Stimulated activated CD8-positive, alpha-beta memory T cell treated with anti-CD3 and anti-CD28 coated beads, Interleukin-12 subunit alpha, Interleukin-12 subunit beta, amount 100 ng/mL, for 24 hours (primary cell): Measurements from ENCODE around the gene ADGRA1.

ENCODE experiments used
- DNase-seq: peaks from one replicate; pipeline ENCODE4 v3.0.0-alpha.2; 2020; ENCODE audit errors: extremely low read depth

The ADGRA1 gene

DNA sequence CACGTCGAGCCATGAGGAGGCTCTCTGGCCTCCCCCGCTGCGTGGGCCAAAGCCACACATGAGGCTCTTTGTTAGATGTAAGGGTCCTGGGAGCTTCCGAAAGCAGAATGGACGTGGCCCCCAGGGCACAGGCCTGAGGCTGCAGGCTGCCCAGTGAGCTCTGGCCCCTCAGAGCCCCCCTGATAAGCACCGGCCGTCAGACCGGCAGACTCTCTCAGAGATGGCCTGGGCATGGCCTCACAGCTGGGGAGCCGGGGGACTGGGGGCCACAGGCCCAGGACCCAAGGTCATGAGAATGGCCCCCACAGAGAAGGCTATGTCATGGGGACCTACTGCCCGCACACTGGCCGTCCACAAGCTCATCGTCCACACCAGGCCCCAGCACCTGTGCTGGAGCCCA lies 31.7 kb upstream of the ADGRA1 start:
- DNase-seq: no peak

DNA sequence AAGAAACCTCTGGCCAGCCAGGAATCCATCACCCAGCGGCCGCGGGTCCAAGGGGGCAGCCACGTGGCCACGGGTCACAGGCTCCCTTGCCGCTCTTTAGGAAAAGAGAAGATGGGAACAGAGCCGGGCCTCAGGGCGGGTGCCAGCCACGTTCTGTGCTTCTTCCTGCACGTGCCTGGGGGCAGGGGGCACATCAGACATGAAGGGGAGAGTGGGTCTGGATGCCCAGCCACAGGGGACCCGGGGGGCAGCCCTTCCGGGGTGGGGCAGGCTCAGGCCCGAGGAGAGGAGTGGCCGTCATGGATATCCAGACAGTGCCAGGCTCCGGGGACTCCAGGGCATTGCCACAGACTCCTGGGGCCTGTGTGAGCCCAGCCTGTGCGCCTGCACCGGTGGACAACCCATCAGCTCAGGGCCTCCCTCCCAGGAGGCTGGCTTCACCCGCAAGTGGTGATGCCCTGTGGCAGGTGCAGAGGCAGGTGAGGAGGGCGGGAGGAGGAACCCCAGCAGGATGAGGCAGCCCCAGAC lies 31.0 kb upstream of the ADGRA1 start:
- DNase-seq: no peak

DNA sequence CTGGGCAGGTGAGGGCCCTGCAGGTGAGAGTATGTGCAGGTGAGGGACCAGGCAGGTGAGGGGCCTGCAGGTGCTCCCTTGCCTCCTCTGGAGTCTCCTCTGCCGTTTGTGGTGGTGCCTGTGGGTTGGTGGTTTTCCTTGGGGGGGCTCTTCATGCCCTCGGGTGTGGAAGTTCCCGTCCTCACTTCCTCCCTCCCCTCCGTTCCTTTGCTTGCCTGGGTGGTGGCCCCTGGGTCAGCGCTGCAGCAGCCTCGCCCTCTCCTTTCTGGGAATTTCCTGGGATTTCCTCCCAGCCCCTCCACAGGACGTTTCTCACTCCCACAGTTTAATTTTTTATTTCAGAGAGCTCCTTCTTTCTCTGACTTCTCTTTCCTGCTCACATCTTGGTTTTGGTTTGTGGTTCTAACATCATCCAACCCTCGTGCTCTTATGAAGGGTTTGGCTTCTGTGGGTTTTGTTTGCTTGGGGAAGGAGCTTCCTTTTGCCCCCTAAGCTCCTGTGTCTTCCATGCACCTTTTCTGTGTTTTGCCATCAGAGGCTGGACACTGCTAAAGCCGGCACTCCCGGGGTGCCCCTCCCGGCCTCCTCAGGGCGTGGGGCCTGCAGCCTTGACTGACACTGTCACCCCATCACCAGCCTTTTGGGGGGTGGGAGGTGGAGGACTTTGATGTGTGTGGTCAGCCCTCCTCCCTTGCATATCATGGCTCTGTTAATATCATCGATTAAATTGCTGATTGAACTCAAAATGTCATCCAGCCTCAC lies 29.2 kb upstream of the ADGRA1 start:
- no peak for DNase-seq

DNA sequence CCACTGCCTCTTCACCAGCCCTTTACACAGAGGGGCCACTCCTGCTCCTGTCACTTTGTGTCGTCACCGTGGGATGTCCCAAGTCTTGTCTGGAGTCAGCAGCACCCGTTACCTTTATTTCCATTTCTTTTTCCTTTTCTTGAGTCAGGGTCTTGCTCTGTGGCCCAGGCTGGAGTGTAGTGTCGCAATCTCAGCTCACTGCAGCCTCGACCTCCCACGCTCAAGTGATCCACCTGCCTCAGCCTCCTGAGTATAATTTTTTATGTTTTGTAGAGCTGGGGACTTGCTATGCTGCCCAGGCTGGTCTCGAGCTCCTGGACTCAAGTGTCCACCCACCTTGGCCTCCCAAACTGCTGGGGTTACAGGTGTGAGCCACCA lies 28.6 kb upstream of the ADGRA1 start:
- DNase-seq: no peak

DNA sequence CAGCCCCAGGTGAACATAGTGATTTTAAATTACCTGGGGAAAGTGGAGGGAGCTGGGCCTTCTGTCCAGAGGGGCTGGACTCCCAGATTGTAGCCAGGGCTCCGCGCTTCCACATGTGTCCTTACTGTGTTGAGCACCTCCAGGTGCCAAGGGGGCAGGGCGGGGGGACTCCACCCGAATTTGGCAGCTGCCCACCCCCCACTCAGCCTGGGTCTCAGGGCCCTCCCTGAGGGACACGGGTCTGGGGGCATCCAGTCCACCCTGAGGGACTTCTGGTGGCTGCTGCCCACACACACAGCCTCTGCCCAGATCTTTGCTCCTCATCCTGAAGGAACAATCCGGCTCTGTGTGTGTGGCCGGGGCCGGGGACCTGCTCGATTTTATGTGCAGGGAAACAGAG lies 28.2 kb upstream of the ADGRA1 start:
- no peak for DNase-seq

DNA sequence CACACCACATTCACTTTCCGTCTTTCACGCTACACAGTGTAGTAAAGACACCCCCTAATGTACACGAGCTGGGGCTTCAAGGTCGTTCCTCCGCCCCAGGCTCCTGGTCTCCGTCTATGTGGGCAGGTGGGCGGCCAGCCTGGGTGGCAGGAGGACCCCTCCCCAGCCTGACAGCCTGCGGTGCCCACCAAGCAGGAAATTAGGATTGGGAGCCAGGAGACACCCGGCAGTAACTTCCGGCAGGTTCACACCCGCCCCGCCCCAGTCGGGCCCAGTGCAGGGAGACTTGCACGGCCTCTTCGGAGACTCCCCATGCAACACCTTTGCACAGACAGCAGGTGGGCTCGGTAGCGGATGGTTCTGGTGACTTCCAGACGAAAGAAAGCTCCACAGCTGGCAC lies 27.7 kb upstream of the ADGRA1 start:
- DNase-seq: no peak

DNA sequence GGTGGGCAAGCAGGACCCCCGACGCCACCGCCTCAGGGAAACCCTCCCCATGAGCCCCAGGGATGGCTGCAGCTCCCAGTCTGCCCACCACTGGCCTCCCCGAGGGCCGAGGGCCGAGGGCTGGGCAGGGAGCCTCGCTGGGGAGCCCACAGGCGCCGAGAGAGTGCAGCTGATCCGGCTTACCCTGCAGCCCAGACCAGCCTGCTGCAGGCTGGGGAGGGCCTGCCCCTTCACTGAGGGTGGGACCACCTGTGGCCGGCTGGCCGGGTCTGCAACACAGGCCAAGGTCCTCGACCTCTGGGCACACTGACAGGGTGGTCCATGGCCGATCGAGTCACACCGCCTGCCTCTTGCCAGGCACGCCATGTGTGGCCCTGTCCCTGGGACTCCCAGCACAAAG lies 27.3 kb upstream of the ADGRA1 start:
- no peak for DNase-seq

DNA sequence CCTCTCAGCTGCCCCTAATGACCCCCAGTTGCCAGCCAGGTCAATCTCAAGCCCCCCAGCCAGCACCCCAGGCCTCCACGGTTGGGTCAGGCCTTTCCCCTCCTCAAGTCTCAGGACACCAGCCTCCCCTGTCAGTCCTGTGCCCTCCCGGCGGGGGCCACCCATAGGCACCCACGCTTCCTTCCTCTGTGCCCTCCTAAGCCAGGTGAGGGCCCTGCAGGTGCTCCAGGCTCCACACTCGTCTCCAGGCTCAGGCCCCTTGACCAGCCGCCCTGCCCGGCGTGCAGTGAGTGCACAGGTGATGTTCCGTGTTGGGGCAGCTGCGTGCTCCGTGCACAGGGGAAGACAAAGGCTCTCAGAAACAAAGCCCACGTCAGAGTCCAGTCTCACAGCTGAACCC lies 26.8 kb upstream of the ADGRA1 start:
- DNase-seq: no peak

DNA sequence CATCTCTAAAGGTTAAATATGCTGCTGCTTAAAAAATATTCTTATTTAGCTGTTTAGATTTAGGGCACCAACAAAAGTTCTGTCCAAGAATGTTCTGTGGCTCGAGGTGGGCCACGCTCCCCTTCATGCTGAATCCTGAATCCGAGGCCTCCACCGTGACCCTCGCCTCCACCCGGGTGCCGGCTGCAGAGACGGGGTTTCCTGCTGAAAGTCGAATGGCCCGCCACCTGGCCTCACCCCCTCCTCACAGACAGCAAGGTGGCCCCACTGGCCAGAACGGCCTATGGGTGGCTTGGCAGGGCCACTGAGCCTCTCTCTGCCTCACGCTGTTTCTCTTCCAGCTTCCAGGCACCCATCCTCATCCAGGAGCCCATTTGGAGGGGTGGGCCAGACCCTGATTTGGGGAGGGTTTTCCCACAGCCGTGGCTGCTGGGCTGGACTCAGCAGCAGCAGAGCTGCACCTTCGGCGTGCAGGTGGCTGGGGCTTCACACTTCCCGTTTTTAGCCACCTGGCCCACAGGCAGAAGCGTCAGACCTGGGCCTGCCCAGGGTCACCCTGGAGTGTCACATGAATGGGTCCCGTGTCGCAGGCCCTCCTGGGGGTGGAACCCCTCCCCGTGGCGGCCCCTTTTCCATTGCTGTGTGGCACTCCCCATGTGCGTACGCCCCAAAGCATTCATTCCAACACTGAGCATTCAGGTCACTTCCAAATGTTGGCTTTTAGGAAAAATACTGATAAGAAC lies 26.3 kb upstream of the ADGRA1 start:
- DNase-seq: no peak

DNA sequence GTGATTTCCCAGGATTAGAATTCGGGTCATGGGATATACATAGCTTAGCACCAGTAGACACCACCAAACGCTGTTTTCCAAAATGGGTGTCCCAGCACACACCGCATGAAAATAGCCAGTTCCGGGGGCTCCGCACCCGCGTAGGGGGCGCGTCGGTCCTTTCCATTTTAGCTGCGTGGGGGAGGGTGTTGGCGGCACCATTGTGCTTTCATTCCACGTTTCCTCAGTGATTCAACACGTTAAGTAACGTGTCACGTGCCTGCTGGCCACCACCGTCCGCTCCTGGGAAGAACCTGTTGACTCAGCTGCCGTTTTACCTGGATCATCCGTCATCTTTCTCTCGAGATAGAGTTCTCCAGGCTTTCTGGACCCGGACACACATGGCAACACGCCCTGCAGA lies 25.6 kb upstream of the ADGRA1 start:
- DNase-seq: no peak

DNA sequence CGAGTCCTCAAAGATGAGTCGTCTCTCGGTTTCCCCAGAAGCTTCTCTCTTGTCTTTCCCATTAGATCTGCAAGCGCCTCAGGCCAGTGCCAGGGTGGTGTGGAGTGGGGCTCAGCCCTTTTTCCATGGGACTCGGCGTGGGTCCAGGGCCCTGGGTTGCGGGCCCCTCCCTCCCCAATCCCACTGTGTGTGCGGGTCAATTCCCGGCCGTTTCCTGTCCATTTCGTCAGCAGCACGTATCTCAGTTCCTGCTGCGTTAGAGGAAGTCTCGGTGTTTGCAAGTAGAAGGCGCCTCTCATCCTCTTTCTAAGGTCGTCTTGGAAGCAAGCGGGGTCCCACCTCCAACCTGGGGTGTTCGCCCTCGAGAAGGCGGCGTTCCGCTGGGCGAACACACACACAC lies 25.1 kb upstream of the ADGRA1 start:
- DNase-seq: no peak

DNA sequence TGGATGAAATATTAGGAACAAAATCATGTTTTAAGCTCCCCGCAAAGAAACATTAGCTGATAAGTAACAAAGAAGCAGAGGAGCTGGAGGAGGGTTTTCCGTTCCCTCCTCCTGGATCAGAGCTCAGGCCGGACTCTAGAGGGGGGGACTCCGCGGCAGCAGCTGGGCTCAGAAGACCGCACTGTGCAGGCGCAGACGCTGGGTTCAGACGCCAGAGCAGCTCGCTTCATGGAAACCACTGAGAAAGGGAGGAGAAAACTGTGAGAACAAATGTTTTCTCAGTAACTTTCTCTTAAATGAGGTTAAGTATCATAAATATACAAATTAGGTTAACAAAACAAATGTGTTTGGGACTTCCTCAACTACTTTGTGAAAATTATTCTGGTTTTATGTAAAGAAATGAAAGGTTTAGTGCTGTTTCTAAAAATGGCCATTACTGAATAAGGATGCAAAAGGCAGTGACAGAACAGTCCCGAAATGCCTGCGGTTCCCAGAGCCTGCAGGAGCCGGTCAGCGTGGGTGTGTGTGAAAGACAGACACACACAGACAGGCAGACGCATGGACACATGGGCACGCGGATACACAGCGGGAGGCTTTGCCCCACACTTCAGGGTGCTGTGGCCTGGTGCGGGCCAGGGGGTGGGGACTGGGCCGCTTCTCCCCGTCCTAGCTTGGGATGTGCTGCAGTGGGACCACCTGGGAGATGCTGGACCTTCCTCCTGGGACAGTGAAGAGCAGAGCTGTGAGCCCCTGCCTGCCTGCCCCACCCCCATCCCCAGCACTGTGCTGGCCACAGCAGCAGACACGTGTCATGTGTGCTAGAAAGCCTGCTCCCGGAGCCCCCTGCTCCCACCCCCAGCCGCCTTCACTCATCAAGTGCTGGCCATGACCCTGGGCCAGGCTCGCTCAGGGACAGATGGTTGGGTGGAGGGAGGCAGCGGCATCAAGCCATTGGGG lies 20.3 kb upstream of the ADGRA1 start:
- DNase-seq: no peak

DNA sequence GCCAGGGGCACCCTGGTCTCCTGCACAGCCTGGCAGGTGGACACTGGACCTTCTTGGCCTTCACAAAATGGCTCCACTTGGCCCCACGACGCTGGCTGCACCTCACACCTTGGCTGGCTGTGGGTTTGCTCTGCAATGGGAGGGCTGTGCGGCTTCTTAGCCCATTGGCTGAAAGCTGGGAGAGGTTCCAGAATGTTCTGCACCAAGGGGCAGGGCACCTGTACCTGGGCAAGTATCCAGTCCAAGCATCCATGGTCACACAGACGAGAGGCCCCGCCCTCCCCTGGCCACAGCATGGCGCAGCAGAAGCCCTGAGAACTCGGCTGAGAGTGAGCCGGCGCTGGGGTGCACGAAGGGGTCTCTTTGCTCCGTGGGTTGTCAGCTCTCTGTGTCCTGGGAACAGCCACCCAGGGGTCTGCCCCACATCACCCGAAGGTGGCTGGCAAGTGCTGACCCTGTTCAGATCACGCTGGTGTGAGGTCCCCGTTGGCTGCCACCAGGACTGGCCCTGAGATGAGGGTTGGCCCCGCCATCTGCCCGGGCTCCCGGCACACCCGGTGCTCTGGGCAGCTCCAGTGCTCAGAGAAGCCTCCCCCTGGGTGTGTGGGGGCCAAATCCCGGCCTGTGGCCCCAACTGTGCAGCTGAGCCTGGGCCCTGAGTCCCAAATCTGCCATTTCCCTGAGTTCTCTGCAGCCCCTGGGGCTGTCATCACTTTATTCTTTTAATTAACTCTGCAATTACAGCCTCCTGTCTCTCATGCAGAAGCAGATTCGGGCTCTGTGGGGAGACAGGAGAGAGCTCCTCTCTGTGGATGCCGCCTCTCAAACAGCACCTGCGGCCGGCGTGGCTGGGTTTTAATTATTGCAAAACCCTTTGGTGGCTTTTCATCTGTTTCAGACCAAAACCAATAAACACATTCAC lies 19.4 kb upstream of the ADGRA1 start:
- no peak for DNase-seq

DNA sequence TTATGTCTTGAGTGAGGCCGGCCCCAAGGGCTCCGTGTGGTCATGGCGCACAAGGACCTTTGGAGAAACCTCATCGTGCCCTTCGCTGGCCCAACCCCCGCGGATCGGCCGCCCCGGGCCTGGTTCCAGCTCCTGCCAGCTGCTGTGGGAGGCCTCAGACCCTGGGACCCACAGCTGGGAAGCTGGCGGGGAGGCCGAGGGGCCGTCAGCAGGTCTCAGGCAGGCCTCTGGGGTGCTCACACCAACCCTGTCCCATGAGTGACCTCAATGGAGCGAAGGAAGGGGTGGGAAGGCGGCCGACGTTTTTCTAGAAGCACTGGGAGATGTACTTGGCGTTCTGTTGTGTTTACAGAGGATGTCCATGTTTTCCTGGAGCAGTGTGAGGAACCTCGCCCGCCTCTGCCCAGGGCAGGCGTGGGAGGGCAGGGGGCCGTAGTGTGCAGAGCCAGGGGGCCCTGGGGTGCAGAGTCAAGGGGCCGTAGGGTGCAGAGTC lies 18.6 kb upstream of the ADGRA1 start:
- DNase-seq: no peak

DNA sequence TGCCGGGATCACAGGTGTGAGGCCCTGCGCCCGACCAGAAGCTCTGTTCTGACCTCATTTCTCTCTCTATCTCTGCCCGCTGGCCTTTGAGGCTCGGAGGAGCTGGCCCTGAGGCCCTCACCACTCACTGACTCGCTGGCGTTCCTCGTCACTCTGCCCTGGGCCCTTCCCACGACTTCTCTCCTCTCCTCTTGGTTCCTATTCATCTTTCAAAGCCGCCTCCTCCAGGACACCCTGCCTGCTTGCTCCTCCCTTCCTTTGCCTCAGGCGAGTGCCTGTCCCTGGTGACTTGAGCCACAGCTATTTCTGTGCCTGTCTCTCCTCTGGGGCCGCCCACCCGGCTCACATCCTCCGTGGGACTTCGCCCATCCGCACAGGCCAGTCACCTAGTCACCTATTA lies 17.3 kb upstream of the ADGRA1 start:
- no peak for DNase-seq

DNA sequence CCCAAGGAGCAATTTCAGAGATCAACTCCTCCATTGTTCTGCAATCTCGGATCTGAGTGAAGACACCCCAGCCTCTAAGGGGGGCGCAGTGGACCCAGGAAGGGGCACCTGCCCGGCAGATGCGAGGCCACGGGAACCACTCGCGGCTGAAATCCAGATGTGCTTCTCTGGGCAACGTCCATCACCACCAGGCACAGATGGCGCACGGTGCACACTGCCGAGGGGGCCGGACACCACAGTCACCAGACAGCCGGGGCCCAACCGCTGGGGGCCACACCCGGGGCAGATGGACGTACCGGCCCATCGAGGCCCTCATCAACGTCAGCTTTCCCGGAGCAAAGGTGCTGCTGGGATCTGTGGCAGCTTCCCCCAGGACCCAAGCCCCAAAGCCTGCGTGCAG lies 16.9 kb upstream of the ADGRA1 start:
- DNase-seq: no peak

DNA sequence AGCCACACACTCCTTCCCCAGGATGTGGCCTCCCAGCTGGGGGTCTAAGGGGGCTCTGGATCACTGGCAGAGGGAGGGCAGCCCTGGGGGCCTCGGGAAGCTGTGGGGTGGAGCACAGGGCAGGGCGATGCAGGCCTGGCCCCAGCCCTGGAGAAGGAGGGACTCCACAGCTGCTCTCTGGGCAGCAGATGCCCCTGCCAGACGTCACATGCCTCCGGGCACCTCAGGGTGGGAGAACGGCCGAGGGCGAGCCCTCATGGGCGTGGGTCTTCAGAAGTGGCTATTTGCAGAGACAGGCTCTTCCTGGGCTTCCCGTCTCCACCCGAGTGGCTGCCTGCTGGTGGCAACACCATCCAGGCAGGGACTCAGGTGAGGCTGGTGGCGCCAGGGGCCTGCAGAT lies 16.0 kb upstream of the ADGRA1 start:
- DNase-seq: no peak

DNA sequence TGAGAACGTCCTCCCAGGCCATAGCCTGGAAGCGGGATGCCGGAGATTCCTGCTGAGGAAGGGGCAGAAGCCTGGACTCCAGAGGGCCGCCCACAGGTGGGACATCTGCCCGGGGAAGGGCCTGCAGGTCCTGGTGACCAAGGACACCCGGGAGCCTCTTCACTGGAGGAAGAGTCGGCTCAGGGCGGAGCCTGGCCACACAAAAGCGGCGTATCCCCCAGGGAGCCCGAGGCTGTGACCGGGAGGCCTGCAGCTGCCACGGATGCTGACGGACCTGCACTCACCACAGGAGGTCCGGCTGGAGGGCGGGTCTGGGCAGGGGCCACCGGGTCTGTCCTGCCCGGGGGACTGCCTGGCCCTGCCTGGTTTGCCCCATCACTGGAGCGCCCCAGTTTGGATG lies 15.5 kb upstream of the ADGRA1 start:
- DNase-seq: no peak

DNA sequence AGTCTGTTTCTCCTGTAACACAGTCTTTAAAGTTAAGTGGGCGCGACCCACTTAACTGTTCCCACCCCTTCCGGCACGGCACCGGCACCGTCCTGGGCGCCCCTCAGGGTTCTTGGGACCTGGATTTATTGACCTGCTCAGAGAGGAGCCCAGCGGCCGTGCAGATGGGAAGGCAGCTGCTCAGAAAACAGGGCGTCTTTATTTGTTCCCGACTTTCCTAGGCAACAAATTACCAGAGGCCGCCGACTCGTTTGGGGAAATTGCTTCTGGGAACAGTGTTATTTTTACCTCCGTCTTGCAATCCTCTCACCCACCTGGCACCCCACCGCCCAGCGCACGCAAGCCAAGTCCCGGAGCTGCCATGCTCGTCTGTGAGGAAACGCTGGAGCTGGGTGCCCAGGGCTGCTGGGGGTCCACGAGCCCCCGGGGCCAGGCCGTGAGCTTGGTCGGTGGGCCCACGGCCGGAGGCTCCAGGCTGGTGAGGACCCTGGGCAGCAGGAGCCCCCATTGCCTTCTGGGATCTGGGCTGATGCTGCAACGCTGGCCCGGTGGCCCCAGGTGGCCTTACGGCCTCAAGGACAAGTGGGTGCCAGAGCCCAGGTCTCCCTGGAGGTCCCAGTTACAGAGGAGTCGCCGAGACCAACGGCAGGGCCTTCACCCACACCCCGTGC lies 14.9 kb upstream of the ADGRA1 start:
- DNase-seq: no peak

DNA sequence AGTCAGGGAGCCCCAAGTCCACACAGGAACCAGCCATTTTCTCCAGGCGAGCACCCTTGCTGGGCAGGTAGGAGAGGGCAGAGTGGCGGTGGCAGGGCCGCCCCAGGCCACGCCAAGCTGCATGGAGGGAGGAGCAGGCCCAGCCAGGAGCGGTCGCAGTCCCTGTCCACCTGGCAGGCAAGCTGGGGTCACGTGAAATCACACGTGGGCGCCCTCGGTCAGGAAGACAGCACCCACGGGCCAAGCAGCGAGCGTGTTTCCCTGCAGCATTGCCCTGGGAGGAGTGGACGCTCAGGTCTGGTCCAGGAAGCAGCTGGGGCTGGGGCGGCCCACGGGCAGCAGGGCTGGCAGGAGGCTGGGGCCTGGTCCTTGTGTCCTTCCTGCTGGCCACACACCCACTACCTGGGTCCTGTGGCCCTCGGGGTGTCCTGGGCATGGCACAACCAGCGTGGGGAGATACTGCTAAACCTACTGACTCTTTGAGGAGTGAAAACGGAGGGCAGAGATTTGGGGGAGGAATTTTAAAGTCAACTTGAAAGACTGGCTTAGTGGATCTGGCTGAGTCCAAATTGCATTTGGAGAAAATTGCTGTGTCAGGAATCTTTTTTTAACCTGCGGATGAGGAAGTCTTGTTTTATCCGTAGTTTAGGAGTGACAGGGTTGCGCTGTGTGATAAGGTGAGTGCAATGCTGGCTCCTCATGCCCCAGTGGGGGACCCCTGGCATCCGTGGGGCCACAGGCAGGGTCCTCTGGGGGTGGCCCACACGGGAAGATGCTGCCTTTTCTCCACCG lies 12.2 kb upstream of the ADGRA1 start:
- DNase-seq: no peak
